SK-N-MC (cell line): Measurements from ENCODE around the gene PPIF.

ENCODE experiments used
- EZH2 ChIP-seq: fragments of 200-600 bp; sonication (generic); IDR thresholded peaks from one replicate; pipeline ENCODE4 v1.6.1; 2017; ENCODE audit warnings: antibody characterized with exemption
- FOXP2 ChIP-seq: optimal IDR thresholded peaks from 2 replicates; pipeline ENCODE3; 2011; ENCODE audit warnings: mild to moderate bottlenecking, moderate library complexity; ENCODE audit not compliant: insufficient read depth; ENCODE audit errors: extremely low read length, control extremely low read depth
- POLR2AphosphoS5 ChIP-seq: IDR thresholded peaks from 2 replicates; pipeline ENCODE4 v1.6.1; 2012; ENCODE audit warnings: mild to moderate bottlenecking, low read depth, low read length, borderline replicate concordance

DNA sequence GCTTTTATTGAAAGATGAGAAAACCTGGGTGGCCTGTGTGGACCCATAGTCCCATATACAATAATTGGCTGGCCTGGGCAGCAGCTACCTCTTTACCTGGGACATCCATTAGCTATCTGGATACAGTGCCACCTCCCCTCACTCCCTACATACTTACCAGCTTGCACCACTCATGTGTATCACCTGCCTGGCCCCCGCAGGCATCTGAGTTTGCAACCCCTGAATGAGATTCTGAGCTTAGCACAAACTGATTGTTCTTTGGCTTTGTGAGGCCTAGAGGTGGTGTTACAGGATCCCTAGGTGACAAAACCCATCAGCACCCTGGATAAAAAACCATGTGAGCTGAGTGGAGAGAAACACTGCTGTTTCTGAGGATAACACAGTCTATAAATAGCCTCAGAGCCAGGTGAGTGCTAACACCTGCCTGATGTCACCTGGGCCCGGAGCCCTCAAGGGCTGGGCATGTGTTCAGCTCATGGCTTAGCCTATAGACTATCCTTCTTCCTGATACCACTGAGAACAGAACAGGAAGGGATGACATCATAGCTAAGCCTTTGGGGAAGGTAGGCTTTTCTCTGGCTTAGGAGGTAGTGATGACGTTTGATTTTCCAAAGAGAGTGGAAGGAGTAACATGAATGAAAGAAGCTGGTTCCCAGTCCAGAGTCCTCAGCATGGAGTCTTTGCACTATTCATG lies 2.6 kb upstream of the PPIF start:
- no peak for TF ChIP-seq EZH2
- no peak for TF ChIP-seq POLR2AphosphoS5
- no peak for TF ChIP-seq FOXP2
